Measurements from ENCODE around the gene ADTRP. TPM values are rescaled to one million over a fixed set of nuclear protein-coding genes. Genes with fewer than 3 reads are reported as not detected.

The ADTRP gene
- total and polyA plus RNA-seq, 2 donors (not counting 1 experiment from before 2014, with no cell fraction given): 0.18 to 1.2 TPM

- no peak for ATAC-seq (ENCODE audit: low read depth)
- TF ChIP-seq EZH2 (IDR thresholded peaks at IDR 0.05; ENCODE audit: borderline replicate concordance, insufficient read depth, low read depth, low read length, poor library complexity, severe bottlenecking): no peak
- TF ChIP-seq, protein P1, sequence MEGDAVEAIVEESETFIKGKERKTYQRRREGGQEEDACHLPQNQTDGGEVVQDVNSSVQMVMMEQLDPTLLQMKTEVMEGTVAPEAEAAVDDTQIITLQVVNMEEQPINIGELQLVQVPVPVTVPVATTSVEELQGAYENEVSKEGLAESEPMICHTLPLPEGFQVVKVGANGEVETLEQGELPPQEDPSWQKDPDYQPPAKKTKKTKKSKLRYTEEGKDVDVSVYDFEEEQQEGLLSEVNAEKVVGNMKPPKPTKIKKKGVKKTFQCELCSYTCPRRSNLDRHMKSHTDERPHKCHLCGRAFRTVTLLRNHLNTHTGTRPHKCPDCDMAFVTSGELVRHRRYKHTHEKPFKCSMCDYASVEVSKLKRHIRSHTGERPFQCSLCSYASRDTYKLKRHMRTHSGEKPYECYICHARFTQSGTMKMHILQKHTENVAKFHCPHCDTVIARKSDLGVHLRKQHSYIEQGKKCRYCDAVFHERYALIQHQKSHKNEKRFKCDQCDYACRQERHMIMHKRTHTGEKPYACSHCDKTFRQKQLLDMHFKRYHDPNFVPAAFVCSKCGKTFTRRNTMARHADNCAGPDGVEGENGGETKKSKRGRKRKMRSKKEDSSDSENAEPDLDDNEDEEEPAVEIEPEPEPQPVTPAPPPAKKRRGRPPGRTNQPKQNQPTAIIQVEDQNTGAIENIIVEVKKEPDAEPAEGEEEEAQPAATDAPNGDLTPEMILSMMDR (IDR thresholded peaks at IDR 0.05): no peak
- Histone ChIP-seq H2AFZ (ENCODE audit: insufficient read depth, low read depth, low read length, poor library complexity, severe bottlenecking) (no peak overlapping the region), H3K4me1 (ENCODE audit: control insufficient read depth in 2 of 2, insufficient read depth in 2 of 2, low read length in 2 of 2) (no peaks in the 10 kb centered on the region), H3K9ac (ENCODE audit: low read length) (no peak overlapping the region), H3K27ac (ENCODE audit: low read length in 2 of 2) (no peak overlapping the region), H3K9me3 (ENCODE audit: control extremely low read depth in 1 of 3, control insufficient read depth in 2 of 3, insufficient read depth in 1 of 3, low read length in 2 of 3) (no peaks in the 10 kb centered on the region), H3K36me3 (replicated peaks in 1 of 2; ENCODE audit: control extremely low read depth in 1 of 2, control insufficient read depth in 1 of 2, extremely low read depth in 1 of 2, insufficient read depth in 2 of 2, low read length in 1 of 2) (no peaks in the 10 kb centered on the region), H3K27me3 (replicated peaks in 1 of 4; ENCODE audit: control extremely low read depth in 1 of 4, control insufficient read depth in 3 of 4, insufficient read depth in 4 of 4, low read length in 3 of 4) (peaks cover 0 to 2% (median 1%) of the 10 kb centered on the region in 4 experiments), H3K4me3 (ENCODE audit: control extremely low read depth in 1 of 5, extremely low read depth in 1 of 5, insufficient read depth in 1 of 5, low read depth in 2 of 5, low read length in 4 of 5) (no peak overlapping the region), H3K4me2 (replicated peaks; ENCODE audit: low read depth, low read length, poor library complexity, severe bottlenecking) (no peak overlapping the region), H3K79me2 (ENCODE audit: control insufficient read depth, insufficient read depth, low read length) (no peaks in the 10 kb centered on the region), H4K20me1 (ENCODE audit: control insufficient read depth, insufficient read depth, low read length, poor library complexity, severe bottlenecking) (no peaks in the 10 kb centered on the region)
- H3K4me3 Mint-ChIP-seq: no peak overlapping the region
- H3K4me1 Mint-ChIP-seq: no peaks in the 10 kb centered on the region
- WGBS (ENCODE audit: insufficient coverage): 91% methylated on average over 2 of the region's 4 CpGs
- POLR2A ChIA-PET: no interaction called here
- DNase-seq: no peak
- CTCF ChIA-PET: no interaction called here
- intact Hi-C loops (cut with micrococcal nuclease): no loop called here
- H3K9me3 Mint-ChIP-seq (ENCODE audit: insufficient read depth): no peaks in the 10 kb centered on the region
- no peak overlapping the region for H3K27ac Mint-ChIP-seq
- H3K27me3 Mint-ChIP-seq: peaks cover 38% of the 10 kb centered on the region
Observed at GRCh38 chr6:11762794-11763459, 15.7 kb downstream of the ADTRP start.

DNA sequence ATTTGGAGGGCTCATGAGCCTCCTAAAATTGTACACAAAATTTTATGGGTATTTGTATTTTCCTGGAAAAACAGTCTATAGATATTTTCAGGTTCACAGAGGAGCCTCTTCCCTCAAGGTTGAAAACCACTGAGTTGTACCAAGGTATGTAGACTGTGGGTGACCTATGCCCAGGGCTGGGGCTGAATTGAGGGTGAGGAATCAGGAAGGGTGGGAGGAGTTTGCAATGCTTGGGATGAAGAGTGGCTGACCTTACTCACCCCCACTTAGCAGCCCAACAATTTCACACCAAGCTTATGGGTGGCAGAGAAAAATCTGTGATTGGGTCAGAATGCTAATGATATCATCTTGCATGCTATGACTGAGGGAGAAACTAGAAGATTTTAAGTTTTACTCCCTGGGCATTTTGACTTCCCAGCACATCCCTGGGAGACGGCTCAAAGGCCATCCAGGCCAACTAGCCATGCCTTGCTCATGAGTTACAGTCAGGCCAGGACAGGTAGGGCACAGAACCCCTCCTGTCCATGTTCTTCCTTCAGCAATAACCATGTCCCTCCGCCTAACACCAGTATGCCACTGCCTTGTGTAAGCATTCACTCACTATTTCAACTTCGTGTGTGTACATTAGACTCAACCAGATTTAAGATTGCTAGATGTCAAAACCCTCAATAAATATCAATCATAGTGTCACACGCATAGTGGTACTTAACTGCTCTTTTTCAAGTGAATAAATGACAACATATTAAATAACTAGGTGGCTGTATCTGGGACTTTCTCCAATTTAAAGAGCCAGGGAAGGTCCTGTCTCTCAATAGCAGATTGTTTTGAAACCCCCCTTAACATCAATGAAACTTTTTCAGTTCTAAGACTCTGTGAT lies 16.6 kb downstream of the ADTRP start:
- CTCF ChIA-PET: no interaction called here
- Histone ChIP-seq H3K4me1 (ENCODE audit: control insufficient read depth in 2 of 2, insufficient read depth in 2 of 2, low read length in 2 of 2) (no peaks in the 10 kb centered on the region), H3K4me3 (ENCODE audit: control extremely low read depth in 1 of 5, extremely low read depth in 1 of 5, insufficient read depth in 1 of 5, low read depth in 2 of 5, low read length in 4 of 5) (no peak overlapping the region), H3K27ac (ENCODE audit: low read length in 2 of 2) (no peak overlapping the region), H3K9me3 (ENCODE audit: control extremely low read depth in 1 of 3, control insufficient read depth in 2 of 3, insufficient read depth in 1 of 3, low read length in 2 of 3) (no peaks in the 10 kb centered on the region), H3K27me3 (replicated peaks in 1 of 4; ENCODE audit: control extremely low read depth in 1 of 4, control insufficient read depth in 3 of 4, insufficient read depth in 4 of 4, low read length in 3 of 4) (peaks cover 0 to 2% (median 1%) of the 10 kb centered on the region in 4 experiments), H3K4me2 (replicated peaks; ENCODE audit: low read depth, low read length, poor library complexity, severe bottlenecking) (no peak overlapping the region), H3K36me3 (replicated peaks in 1 of 2; ENCODE audit: control extremely low read depth in 1 of 2, control insufficient read depth in 1 of 2, extremely low read depth in 1 of 2, insufficient read depth in 2 of 2, low read length in 1 of 2) (no peaks in the 10 kb centered on the region), H4K20me1 (ENCODE audit: control insufficient read depth, insufficient read depth, low read length, poor library complexity, severe bottlenecking) (no peaks in the 10 kb centered on the region), H2AFZ (ENCODE audit: insufficient read depth, low read depth, low read length, poor library complexity, severe bottlenecking) (no peak overlapping the region), H3K9ac (ENCODE audit: low read length) (no peak overlapping the region), H3K79me2 (ENCODE audit: control insufficient read depth, insufficient read depth, low read length) (no peaks in the 10 kb centered on the region)
- WGBS (ENCODE audit: insufficient coverage): 100% methylated on average over 2 of the region's 4 CpGs
- no peaks in the 10 kb centered on the region for H3K4me1 Mint-ChIP-seq
- H3K9me3 Mint-ChIP-seq (ENCODE audit: insufficient read depth): no peaks in the 10 kb centered on the region
- no peak for DNase-seq
- intact Hi-C loops (cut with micrococcal nuclease): no loop called here
- H3K4me3 Mint-ChIP-seq: no peak overlapping the region
- ATAC-seq (ENCODE audit: low read depth): no peak
- no peak for TF ChIP-seq EZH2 (IDR thresholded peaks at IDR 0.05; ENCODE audit: borderline replicate concordance, insufficient read depth, low read depth, low read length, poor library complexity, severe bottlenecking)
- TF ChIP-seq, protein P1 (IDR thresholded peaks at IDR 0.05): no peak
- POLR2A ChIA-PET: no interaction called here
- H3K27ac Mint-ChIP-seq: no peak overlapping the region
- H3K27me3 Mint-ChIP-seq: peaks cover 39% of the 10 kb centered on the region

All from B cell (primary cell).